Body of pancreas (tissue), 4 donors: ENCODE results near the gene ETV5.

Source experiments
- CTCF ChIP-seq, 7 experiments: fragments of 450-650 bp in 4 of 7; fragments of 200-600 bp in 3 of 7; sonication (generic) in 3 of 7; IDR thresholded peaks; one replicate each; pipeline ENCODE4 v1.5.1; 2016 to 2019; ENCODE audit warnings: antibody characterized with exemption in 7 of 7
- POLR2A ChIP-seq, 3 donors: fragments of 450-650 bp; IDR thresholded peaks; one replicate each; pipeline ENCODE4 v1.6.1; 2016; ENCODE audit warnings: antibody characterized with exemption in 3 of 3, mild to moderate bottlenecking in 2 of 3

GRCh38 chr3:186001842-186002241 is 107.0 kb downstream of the ETV5 start:
- TF ChIP-seq CTCF (IDR thresholded peaks at IDR 0.05) (no peak), POLR2A (IDR thresholded peaks at IDR 0.05) (no peak)
